Mucosa of descending colon (tissue), 3 donors: ENCODE results near the gene SYNM. TPM values are rescaled to one million over a fixed set of nuclear protein-coding genes. Genes with fewer than 3 reads are reported as not detected.

Source experiments
- ATAC-seq: fragments of 200-7000 bp; cut with Tn5 transposase; one replicate; pipeline ENCODE4 v1.9.1; 2020; ENCODE audit warnings: mild to moderate bottlenecking, moderate library complexity
- DNase-seq, 3 donors: peaks; one replicate each; pipeline ENCODE4 v3.0.0-alpha.2; 2020
- H3K36me3 ChIP-seq: fragments of 200-600 bp; one replicate; pipeline ENCODE4 v1.8.0; 2021; ENCODE audit warnings: low read depth, mild to moderate bottlenecking
- H3K4me1 ChIP-seq: fragments of 200-600 bp; one replicate; pipeline ENCODE4 v1.8.0; 2021; ENCODE audit warnings: low read depth, mild to moderate bottlenecking
- H3K4me3 ChIP-seq: fragments of 200-600 bp; one replicate; pipeline ENCODE4 v1.8.0; 2021; ENCODE audit warnings: mild to moderate bottlenecking
- H3K9me3 ChIP-seq: fragments of 200-600 bp; one replicate; pipeline ENCODE4 v1.8.0; 2021; ENCODE audit warnings: mild to moderate bottlenecking
- intact Hi-C, 2 donors: fragments of 100-400 bp; cut with DNase I in 1 of 2; cut with micrococcal nuclease in 1 of 2; formaldehyde crosslinking; loops; one replicate each; pipeline versions ENCODE4 v1.11.0 to v1.11.1; 2022; cut with DNase I, micrococcal nuclease
- total RNA-seq, 3 donors: library from RNA; stranded (reverse); fragmentation: NEBNext Ultra II Directional in 2 of 3; extraction: Animal tissue kit (Norgen Biotek cat#: 25700) in 2 of 3; gene quantifications; one replicate each; pipeline versions ENCODE4 v1.2.1 to v1.2.4, GENCODE V29; 2021 to 2023
- TF ChIP-seq, protein P1 (sequence below): fragments of 200-600 bp; IDR thresholded peaks from one replicate; pipeline ENCODE4 v1.8.0; 2022; ENCODE audit warnings: antibody characterized with exemption, mild to moderate bottlenecking
- donor health status: DM: no; HTN: no; CAD: no; lungs with moderate emphysema.
- donor health status: DM: no; HTN: no; CAD: no.
- donor health status: DM: no; HTN: yes; CAD: no.

SYNM gene
- total RNA-seq, 3 donors from 2014 or later = 10.9 to 777 (median 37.0) TPM

DNA sequence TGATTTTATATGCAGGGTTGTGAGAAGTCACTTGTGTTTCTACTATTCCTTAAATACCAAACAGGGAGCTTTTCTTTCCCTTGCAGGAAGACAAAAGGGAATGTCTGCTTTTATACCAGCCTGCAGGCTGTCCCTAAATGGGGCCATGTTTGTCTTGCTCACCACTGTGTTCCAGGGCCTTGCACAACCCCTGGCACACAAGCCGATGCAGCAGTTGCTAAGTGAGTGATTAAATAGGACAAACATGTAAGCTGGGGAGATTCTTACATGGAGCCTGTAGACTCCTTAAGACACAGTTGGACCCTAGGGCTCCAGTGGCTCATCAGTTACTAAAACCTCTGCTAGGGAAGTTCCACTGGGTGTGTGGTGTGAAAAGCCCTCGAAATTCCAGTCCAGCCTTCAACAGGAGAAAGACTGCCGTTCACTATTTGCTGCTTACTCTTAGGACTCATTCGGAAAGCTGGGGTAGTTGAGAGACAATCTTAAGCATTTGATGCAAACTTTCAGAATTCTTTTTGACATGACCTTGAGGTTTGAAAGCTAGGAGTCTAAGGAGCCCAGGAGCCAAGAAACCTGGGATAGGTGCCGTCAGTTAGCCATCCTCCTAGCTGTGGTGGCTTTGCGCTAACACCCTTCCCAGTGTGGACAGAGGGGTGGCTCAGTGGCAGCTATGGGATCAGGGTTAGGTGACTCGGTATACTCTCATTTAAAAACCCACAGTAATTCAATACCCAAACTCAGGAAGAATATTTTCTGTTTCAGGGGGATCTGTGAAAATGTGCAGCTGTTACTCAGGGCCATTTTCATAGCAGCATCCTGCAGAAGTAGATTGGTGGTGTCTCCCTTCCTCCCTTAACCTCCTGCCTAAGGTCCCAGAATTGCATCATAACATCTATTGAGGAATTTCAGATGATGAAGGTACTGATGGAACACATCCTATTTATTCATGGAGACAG is 39.1 kb downstream of the SYNM start:
- TF ChIP-seq, protein P1, sequence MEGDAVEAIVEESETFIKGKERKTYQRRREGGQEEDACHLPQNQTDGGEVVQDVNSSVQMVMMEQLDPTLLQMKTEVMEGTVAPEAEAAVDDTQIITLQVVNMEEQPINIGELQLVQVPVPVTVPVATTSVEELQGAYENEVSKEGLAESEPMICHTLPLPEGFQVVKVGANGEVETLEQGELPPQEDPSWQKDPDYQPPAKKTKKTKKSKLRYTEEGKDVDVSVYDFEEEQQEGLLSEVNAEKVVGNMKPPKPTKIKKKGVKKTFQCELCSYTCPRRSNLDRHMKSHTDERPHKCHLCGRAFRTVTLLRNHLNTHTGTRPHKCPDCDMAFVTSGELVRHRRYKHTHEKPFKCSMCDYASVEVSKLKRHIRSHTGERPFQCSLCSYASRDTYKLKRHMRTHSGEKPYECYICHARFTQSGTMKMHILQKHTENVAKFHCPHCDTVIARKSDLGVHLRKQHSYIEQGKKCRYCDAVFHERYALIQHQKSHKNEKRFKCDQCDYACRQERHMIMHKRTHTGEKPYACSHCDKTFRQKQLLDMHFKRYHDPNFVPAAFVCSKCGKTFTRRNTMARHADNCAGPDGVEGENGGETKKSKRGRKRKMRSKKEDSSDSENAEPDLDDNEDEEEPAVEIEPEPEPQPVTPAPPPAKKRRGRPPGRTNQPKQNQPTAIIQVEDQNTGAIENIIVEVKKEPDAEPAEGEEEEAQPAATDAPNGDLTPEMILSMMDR = no peak
- no peak overlapping the region for H3K4me3 ChIP-seq
- peak in 1 of 3 donors; percentile 19 for DNase-seq
- intact Hi-C loops = loop anchor here in 1 of 2 donors (5.0 kb wide), 1 partner anchor 48 kb away; no protein-coding TSS in a partner anchor
- peak; percentile 84 for ATAC-seq
- H3K36me3 ChIP-seq = no peaks in the 10 kb centered on the region
- H3K9me3 ChIP-seq = no peaks in the 10 kb centered on the region
- peaks cover 8% of the 10 kb centered on the region for H3K4me1 ChIP-seq

DNA sequence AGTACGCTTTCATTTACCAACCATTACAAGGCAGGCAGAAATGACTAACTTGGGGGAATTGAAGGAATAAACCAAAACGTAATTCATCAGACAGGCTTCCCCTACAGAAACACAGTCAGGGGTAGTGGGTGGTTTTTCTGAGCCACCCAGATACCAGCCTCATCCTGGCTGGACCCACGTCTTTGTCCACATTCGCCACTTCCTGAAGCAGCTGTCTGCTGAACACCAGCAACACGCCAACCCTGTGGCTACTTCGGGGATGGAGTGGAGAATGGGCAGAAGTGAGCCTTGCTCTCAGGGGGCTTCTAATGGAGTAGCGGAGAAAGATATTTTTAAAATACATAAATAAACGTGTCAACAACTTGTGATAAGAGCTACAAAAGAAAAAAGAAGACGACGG is 40.1 kb downstream of the SYNM start:
- ATAC-seq (no peak), DNase-seq (no peak)
- H3K4me1 ChIP-seq = peaks cover 8% of the 10 kb centered on the region
- no peaks in the 10 kb centered on the region for H3K36me3 ChIP-seq
- no peaks in the 10 kb centered on the region for H3K9me3 ChIP-seq
- H3K4me3 ChIP-seq = no peak overlapping the region
- intact Hi-C loops = no loop called here
- TF ChIP-seq, protein P1 = no peak

DNA sequence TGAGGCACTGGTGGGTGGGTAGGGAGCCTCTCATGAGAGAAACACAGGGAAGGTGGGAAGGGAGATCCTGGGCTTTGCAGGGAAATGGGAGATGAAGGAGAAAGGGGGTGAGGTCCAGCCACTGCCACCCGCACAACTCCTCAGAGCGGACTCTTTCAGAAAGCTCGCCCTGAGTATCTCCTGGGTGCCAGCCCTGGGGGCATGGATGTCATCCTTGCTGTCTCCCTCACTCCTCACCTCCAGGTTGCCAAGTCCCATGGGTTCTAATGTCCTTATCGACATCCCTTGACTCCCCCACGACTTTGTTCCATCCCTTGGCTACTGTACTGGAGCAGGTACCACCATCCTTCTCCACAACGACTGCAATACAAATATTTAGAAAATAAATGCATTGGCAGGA is 40.9 kb downstream of the SYNM start:
- intact Hi-C loops = no loop called here
- Histone ChIP-seq H3K4me1 (peaks cover 8% of the 10 kb centered on the region), H3K9me3 (no peaks in the 10 kb centered on the region), H3K4me3 (no peak overlapping the region), H3K36me3 (no peaks in the 10 kb centered on the region)
- TF ChIP-seq, protein P1 = no peak
- no peak for ATAC-seq
- DNase-seq = no peak

DNA sequence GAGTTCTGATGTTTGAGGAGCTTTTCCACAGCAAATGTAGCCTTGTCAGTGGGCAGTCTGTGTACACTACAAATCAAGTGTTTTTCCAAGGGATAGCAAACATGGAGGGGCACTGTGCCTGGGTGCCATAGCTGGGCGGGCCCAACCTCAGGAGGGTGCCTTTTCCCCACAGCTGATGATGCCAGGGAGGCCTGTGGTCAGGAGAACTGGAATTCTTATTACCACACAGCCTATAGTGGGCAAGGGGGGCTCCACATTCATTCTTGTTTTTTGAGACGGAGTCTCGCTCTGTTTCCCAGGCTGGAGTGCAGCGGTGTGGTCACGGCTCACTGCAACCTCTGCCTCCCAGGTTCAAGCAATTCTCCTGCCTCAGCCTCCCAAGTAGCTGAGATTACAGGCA is 41.8 kb downstream of the SYNM start:
- DNase-seq = no peak
- Histone ChIP-seq H3K4me3 (no peak overlapping the region), H3K36me3 (no peaks in the 10 kb centered on the region), H3K9me3 (no peaks in the 10 kb centered on the region), H3K4me1 (peaks cover 8% of the 10 kb centered on the region)
- intact Hi-C loops = no loop called here
- TF ChIP-seq, protein P1 = no peak
- ATAC-seq = no peak

DNA sequence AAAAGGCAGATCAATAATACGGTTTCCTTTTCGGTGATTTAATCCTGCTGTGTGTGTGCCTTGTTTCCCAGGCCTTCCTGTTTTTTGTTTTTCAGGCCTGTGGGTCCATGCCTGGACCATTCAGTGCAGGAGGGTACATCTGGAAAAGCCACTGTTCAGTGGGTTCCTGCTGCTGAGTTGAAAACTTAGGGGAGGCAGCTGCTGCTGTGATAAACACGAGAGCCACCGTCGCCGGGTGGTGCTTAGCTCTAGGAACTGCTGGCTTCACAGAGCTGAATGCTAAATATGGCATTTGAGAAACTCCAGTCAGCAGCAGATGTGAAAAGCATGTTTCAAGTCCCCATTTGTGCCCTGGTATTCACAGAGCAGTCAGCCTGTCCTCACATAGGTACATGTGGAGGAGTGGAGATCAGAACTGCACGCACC is 44.0 kb downstream of the SYNM start:
- TF ChIP-seq, protein P1 = no peak
- peaks cover under 1% of the 10 kb centered on the region for H3K4me1 ChIP-seq
- no peak for ATAC-seq

More for the DNA sequence above, 44.0 kb downstream of the SYNM start:
- intact Hi-C loops = no loop called here
- Histone ChIP-seq H3K36me3 (no peaks in the 10 kb centered on the region), H3K9me3 (no peaks in the 10 kb centered on the region), H3K4me3 (no peak overlapping the region)
- DNase-seq = no peak
